Nephron progenitor cell (in vitro differentiated cells): ENCODE results near the gene LINS1.

Experiments
- DNase-seq: peaks from one replicate; pipeline ENCODE4 v3.0.0; 2021
- H3K27ac Mint-ChIP-seq: 2 replicates; pipeline ENCODE4 v1.8.0; 2021; ENCODE audit warnings: mild to moderate bottlenecking, moderate library complexity, mixed read lengths
- H3K27me3 Mint-ChIP-seq: 2 replicates; pipeline ENCODE4 v1.8.0; 2021; ENCODE audit warnings: mild to moderate bottlenecking, low read depth, mixed read lengths; ENCODE audit not compliant: poor library complexity
- H3K36me3 Mint-ChIP-seq: 2 replicates; pipeline ENCODE4 v1.8.0; 2021; ENCODE audit warnings: low read depth, mixed read lengths
- H3K4me1 Mint-ChIP-seq: 2 replicates; pipeline ENCODE4 v1.8.0; 2021; ENCODE audit warnings: mixed read lengths
- H3K4me3 Mint-ChIP-seq: 2 replicates; pipeline ENCODE4 v1.8.0; 2021; ENCODE audit warnings: mild to moderate bottlenecking, moderate library complexity, mixed read lengths
- H3K9me3 Mint-ChIP-seq: 2 replicates; pipeline ENCODE4 v1.8.0; 2021; ENCODE audit warnings: mild to moderate bottlenecking, moderate library complexity, mixed read lengths
- CTCF ChIP-seq: fragments of 200-600 bp; sonication (generic); IDR thresholded peaks from 2 replicates; pipeline ENCODE4 v1.5.0; 2021; ENCODE audit warnings: antibody characterized with exemption

LINS1 gene

GRCh38 chr15:100525436-100525835 lies 76.5 kb downstream of the LINS1 start:
- Mint-ChIP-seq H3K4me3 (no peak overlapping the region), H3K36me3 (no peaks in the 10 kb centered on the region), H3K27me3 (peaks cover 11% of the 10 kb centered on the region), H3K4me1 (no peaks in the 10 kb centered on the region), H3K27ac (no peak overlapping the region), H3K9me3 (peaks cover 6% of the 10 kb centered on the region)
- no peak for DNase-seq
- no peak for TF ChIP-seq CTCF

- peaks cover 12% of the 10 kb centered on the region for H3K27me3 Mint-ChIP-seq
- DNase-seq: no peak
- H3K27ac Mint-ChIP-seq: no peak overlapping the region
- peaks cover 6% of the 10 kb centered on the region for H3K9me3 Mint-ChIP-seq
- H3K36me3 Mint-ChIP-seq: no peaks in the 10 kb centered on the region
- no peak for TF ChIP-seq CTCF
- H3K4me1 Mint-ChIP-seq: no peaks in the 10 kb centered on the region
- no peak overlapping the region for H3K4me3 Mint-ChIP-seq
These were observed 77.7 kb downstream of the LINS1 start for GRCh38 chr15:100524326-100524725.

DNA sequence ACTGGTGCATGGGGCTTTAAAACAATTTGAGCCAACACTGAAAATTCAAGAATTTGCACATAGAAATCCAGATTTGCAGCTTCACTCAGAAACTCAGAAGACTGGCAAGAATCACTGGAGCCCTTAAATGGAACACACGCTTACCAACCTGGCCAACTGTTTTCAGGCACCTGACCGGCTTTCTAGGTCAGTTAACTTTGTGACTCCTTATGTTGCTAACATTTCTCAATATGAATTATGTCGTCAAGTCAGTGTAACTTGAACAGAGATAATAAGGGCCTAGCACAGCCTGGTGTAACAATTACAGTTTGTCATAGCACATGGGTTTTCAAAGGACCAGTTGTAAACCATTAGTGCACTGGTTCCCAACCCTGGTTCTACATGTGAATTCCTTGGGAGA lies 80.1 kb downstream of the LINS1 start:
- H3K27me3 Mint-ChIP-seq: peaks cover 13% of the 10 kb centered on the region
- no peak overlapping the region for H3K4me3 Mint-ChIP-seq
- H3K36me3 Mint-ChIP-seq: no peaks in the 10 kb centered on the region
- no peaks in the 10 kb centered on the region for H3K4me1 Mint-ChIP-seq
- H3K27ac Mint-ChIP-seq: no peak overlapping the region
- TF ChIP-seq CTCF: no peak
- no peak for DNase-seq
- peaks cover 6% of the 10 kb centered on the region for H3K9me3 Mint-ChIP-seq

DNA sequence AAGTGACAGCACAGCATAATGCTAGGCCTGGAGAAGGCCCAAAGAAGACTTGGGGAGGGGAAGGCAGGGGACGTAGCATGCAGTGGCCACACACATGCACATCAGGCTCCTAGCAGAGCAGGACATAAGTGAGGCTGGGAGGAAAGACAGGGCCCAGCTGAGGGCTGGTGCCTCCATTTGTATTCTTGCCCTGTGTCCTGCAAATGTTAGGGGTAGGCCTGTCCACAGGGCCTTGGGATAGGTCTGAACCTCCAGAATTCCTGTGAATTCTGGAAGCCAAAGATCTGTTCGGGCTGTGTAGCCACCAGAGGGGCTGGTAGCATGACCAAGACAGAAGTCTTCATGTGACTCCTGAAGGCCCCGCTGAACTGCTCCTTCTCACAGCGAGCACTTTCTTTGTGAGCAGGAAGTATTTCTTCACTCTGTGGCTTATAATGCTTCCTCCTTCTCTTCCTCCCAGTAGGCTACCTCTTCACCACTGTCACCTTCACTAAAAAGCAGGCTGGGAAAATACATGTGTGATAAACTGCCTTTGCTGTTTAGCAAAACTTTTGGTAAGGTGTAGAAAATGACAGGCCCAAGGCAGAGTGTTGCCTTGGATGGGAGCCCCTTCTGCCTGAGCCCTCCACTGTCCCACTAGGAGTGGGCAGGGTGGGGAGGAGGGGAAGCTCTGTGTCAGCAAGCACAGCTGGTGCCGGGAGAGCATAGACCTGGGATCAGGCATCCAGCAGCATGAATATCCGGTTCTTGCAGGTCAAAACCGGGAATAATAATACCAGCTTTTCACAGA lies 81.7 kb downstream of the LINS1 start:
- TF ChIP-seq CTCF: no peak
- Mint-ChIP-seq H3K4me1 (no peaks in the 10 kb centered on the region), H3K27me3 (peaks cover 9% of the 10 kb centered on the region), H3K4me3 (no peak overlapping the region), H3K27ac (no peak overlapping the region), H3K36me3 (no peaks in the 10 kb centered on the region), H3K9me3 (peaks cover 6% of the 10 kb centered on the region)
- DNase-seq: no peak

- peaks cover 9% of the 10 kb centered on the region for H3K27me3 Mint-ChIP-seq
- H3K27ac Mint-ChIP-seq: no peak overlapping the region
- H3K36me3 Mint-ChIP-seq: no peaks in the 10 kb centered on the region
- H3K9me3 Mint-ChIP-seq: peaks cover under 1% of the 10 kb centered on the region
- H3K4me3 Mint-ChIP-seq: no peak overlapping the region
- no peaks in the 10 kb centered on the region for H3K4me1 Mint-ChIP-seq
- DNase-seq: no peak
- TF ChIP-seq CTCF: no peak
These were observed 84.1 kb downstream of the LINS1 start for GRCh38 chr15:100517846-100518245.
